Fibroblast of lung (primary cell): ENCODE results near the gene HMCN2. TPM values are rescaled to one million over a fixed set of nuclear protein-coding genes. Genes with fewer than 3 reads are reported as not detected.

ENCODE experiments used
- DNase-seq, 2 donors: peaks; one replicate each; pipeline versions ENCODE4 v3.0.0 to v3.0.0-alpha.2; 2010; ENCODE audit warnings: low read depth in 2 of 2
- H2AFZ ChIP-seq: 2 replicates; pipeline ENCODE4 v1.5.1; 2012; ENCODE audit warnings: low read length, control low read depth, inconsistent platforms
- H3K27ac ChIP-seq: 2 replicates; pipeline ENCODE4 v1.5.1; 2011; ENCODE audit warnings: low read length, control low read depth; ENCODE audit not compliant: insufficient read depth
- H3K27me3 ChIP-seq: 2 replicates; pipeline ENCODE4 v1.5.1; 2011; ENCODE audit warnings: mild to moderate bottlenecking, low read length; ENCODE audit not compliant: control insufficient read depth, insufficient read depth
- H3K36me3 ChIP-seq: 2 replicates; pipeline ENCODE4 v1.5.1; 2011; ENCODE audit warnings: low read length; ENCODE audit not compliant: control insufficient read depth, insufficient read depth
- H3K4me1 ChIP-seq: 2 replicates; pipeline ENCODE4 v1.5.1; 2011; ENCODE audit warnings: low read length; ENCODE audit not compliant: control insufficient read depth, insufficient read depth; ENCODE audit errors: extremely low read depth
- H3K4me2 ChIP-seq: 2 replicates; pipeline ENCODE4 v1.5.1; 2011; ENCODE audit warnings: low read length, control low read depth; ENCODE audit not compliant: insufficient read depth; ENCODE audit errors: extremely low read depth
- H3K4me3 ChIP-seq, 4 experiments: fragments of 200-600 bp in 1 of 4; sonication (generic) in 1 of 4; replicated peaks in 1 of 4; 2 replicates each; pipeline ENCODE4 v1.5.1; 2011 to 2016; ENCODE audit warnings: low read length in 4 of 4, low read depth in 3 of 4, mild to moderate bottlenecking in 3 of 4, control low read depth in 2 of 4, inconsistent platforms in 1 of 4, mixed read lengths in 1 of 4; ENCODE audit not compliant: insufficient read depth in 1 of 4; ENCODE audit errors: control extremely low read depth in 1 of 4
- H3K79me2 ChIP-seq: 2 replicates; pipeline ENCODE4 v1.5.1; 2012; ENCODE audit warnings: mild to moderate bottlenecking, low read length, inconsistent platforms; ENCODE audit not compliant: control insufficient read depth, insufficient read depth
- H3K9ac ChIP-seq: 2 replicates; pipeline ENCODE4 v1.5.1; 2011; ENCODE audit warnings: mild to moderate bottlenecking, low read length, control low read depth; ENCODE audit not compliant: insufficient read depth
- H3K9me3 ChIP-seq: 2 replicates; pipeline ENCODE4 v1.5.1; 2012; ENCODE audit warnings: low read depth, low read length; ENCODE audit not compliant: control insufficient read depth, insufficient read depth
- H4K20me1 ChIP-seq: 2 replicates; pipeline ENCODE4 v1.5.1; 2011; ENCODE audit warnings: low read length; ENCODE audit not compliant: control insufficient read depth, insufficient read depth; ENCODE audit errors: extremely low read depth
- EZH2 ChIP-seq: IDR thresholded peaks from 2 replicates; pipeline ENCODE4 v1.5.1; 2012; ENCODE audit warnings: low read length, control low read depth, mild to moderate bottlenecking; ENCODE audit errors: missing control alignments
- polyA plus RNA-seq, 2 donors: library from polyadenylated mRNA; depleted of rRNA in 1 of 2; stranded (reverse) in 1 of 2; unstranded in 1 of 2; fragments of >200 nt; gene quantifications; 2 replicates each; pipeline ENCODE4 v1.2.1, GENCODE V29; 2011 to 2012; ENCODE audit warnings: missing spikeins in 1 of 2
- total RNA-seq: library from RNA; depleted of rRNA; stranded (reverse); fragments of >200 nt; gene quantifications from 2 replicates; pipeline ENCODE4 v1.2.1, GENCODE V29; 2014
- TF ChIP-seq, protein P1 (sequence below), 2 donors: IDR thresholded peaks in 1 of 2; conservative IDR thresholded peaks in 1 of 2; 1 replicate in 1 of 2; 2 replicates in 1 of 2; pipeline ENCODE4 v1.5.1; 2011 to 2012; ENCODE audit warnings: low read length in 2 of 2, control low read depth in 1 of 2, inconsistent platforms in 1 of 2, low read depth in 1 of 2, mild to moderate bottlenecking in 1 of 2

The HMCN2 gene
- total and polyA plus RNA-seq, 2 donors (not counting 1 experiment from before 2014, with no cell fraction given): under 0.01 TPM; not detected in 1

DNA sequence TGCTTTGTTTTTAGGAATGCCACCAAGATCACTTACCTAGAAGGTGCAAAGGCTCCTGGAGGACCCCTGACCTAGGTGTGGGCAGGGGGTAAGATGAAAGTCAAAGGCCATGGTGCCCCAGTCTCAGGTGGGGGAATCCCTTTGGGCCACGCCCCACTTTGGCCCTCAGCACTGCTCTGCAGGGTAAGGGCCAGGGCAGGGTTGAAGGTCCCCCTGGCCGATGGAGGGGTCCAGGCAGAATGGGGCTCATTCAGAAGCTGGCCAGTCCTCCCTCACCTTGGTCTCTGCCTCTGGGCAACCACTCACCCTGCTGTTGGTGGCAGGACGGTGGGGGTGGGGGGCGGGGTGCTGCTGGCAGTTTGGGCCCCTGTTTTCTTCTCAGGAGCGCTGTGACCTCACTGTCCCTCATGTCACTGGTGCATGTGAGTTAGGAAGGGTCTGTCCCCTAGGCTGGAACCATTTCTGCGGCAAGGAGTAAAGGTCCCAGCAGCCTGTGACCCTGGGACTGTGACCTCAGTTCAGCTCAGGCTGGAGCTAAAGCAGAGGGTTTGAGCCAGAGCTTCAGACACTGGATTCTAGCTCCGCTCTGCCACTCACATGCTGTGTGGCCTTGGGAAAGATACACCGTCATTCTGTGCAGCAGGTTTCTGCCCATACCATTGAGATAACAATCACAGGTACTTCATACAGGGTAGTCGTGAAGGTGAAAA is 177.3 kb downstream of the HMCN2 start:
- Histone ChIP-seq H3K9me3 (no peaks in the 10 kb centered on the region), H3K4me2 (no peak overlapping the region), H4K20me1 (no peaks in the 10 kb centered on the region), H3K9ac (no peak overlapping the region), H3K27ac (no peak overlapping the region), H3K4me3 (no peak overlapping the region), H3K36me3 (no peaks in the 10 kb centered on the region), H3K4me1 (peaks cover 5% of the 10 kb centered on the region), H3K27me3 (peaks cover 9% of the 10 kb centered on the region), H2AFZ (no peak overlapping the region), H3K79me2 (no peaks in the 10 kb centered on the region)
- TF ChIP-seq, protein P1, sequence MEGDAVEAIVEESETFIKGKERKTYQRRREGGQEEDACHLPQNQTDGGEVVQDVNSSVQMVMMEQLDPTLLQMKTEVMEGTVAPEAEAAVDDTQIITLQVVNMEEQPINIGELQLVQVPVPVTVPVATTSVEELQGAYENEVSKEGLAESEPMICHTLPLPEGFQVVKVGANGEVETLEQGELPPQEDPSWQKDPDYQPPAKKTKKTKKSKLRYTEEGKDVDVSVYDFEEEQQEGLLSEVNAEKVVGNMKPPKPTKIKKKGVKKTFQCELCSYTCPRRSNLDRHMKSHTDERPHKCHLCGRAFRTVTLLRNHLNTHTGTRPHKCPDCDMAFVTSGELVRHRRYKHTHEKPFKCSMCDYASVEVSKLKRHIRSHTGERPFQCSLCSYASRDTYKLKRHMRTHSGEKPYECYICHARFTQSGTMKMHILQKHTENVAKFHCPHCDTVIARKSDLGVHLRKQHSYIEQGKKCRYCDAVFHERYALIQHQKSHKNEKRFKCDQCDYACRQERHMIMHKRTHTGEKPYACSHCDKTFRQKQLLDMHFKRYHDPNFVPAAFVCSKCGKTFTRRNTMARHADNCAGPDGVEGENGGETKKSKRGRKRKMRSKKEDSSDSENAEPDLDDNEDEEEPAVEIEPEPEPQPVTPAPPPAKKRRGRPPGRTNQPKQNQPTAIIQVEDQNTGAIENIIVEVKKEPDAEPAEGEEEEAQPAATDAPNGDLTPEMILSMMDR (conservative IDR thresholded peaks at IDR 0.05 in 1 of 2, IDR thresholded peaks at IDR 0.05 in 1 of 2; ENCODE audit: low read depth in 1 of 2, low read length in 2 of 2): no peak
- no peak for TF ChIP-seq EZH2
- no peak for DNase-seq

DNA sequence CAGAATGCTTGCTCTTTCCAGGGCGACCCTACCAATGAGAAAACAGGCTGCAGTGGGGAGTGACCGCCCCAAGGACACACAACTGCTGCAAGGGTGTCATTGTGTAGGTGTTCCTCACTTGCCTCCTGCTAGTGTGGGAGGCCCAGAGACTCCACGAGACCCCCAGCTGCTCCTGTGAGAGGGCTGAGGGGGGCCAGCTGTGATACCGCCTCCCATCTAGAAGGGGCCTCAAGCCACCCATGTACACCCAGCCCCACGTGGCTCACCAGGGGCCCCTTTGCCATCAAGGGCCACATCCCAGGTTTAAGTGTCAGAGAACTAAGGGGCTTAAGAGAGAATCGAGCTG is 177.9 kb downstream of the HMCN2 start:
- H3K4me2 ChIP-seq: no peak overlapping the region
- H3K9me3 ChIP-seq: no peaks in the 10 kb centered on the region
- DNase-seq: no peak
- TF ChIP-seq EZH2: no peak
- TF ChIP-seq, protein P1 (conservative IDR thresholded peaks at IDR 0.05 in 1 of 2, IDR thresholded peaks at IDR 0.05 in 1 of 2; ENCODE audit: low read depth in 1 of 2, low read length in 2 of 2): no peak
- no peak overlapping the region for H3K4me3 ChIP-seq
- H4K20me1 ChIP-seq: no peaks in the 10 kb centered on the region
- no peaks in the 10 kb centered on the region for H3K79me2 ChIP-seq
- no peak overlapping the region for H3K9ac ChIP-seq
- no peaks in the 10 kb centered on the region for H3K36me3 ChIP-seq
- peaks cover 9% of the 10 kb centered on the region for H3K27me3 ChIP-seq
- H3K27ac ChIP-seq: no peak overlapping the region
- peaks cover 5% of the 10 kb centered on the region for H3K4me1 ChIP-seq
- H2AFZ ChIP-seq: no peak overlapping the region

DNA sequence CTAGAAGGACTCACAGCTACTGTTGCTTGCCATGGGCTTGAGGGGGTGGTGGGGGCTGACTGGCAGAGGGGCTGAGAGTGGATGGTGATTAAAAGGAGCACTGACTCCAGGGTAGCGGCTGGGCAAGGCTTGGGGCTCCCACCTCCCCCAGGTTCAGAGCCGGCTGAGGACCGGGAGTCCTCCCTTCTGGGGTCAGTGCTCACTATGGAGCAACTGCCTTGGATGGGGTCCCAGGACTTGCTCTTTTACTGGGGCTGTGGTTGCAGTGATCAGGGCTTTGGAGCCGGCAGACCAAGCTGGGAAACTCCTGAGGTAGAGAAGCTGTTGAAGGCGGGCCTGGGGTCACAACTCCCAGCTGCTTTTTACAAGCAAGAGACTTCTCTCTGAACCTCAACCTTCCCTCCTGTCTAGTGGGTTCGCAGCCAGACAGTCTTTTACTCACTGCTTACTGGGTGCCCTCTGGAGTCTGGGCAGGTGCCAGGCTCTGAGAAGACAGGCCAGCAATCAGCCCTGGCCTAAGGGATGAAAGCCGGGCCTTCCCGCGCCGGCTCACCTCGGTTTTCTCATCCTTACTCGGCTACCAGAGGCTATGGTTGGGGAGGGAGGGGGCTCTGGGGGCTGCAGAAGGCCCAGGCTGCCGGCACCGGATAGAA is 178.4 kb downstream of the HMCN2 start:
- Histone ChIP-seq H3K79me2 (no peaks in the 10 kb centered on the region), H3K27ac (no peak overlapping the region), H4K20me1 (no peaks in the 10 kb centered on the region), H2AFZ (no peak overlapping the region), H3K36me3 (no peaks in the 10 kb centered on the region), H3K27me3 (peaks cover 9% of the 10 kb centered on the region), H3K4me3 (peak overlapping the region in 1 of 4 experiments; percentile 67), H3K4me1 (peaks cover 5% of the 10 kb centered on the region), H3K4me2 (peak overlapping the region; percentile 59), H3K9me3 (no peaks in the 10 kb centered on the region), H3K9ac (no peak overlapping the region)
- TF ChIP-seq EZH2: no peak
- TF ChIP-seq, protein P1 (conservative IDR thresholded peaks at IDR 0.05 in 1 of 2, IDR thresholded peaks at IDR 0.05 in 1 of 2; ENCODE audit: low read depth in 1 of 2, low read length in 2 of 2): no peak
- peak in 1 of 2 donors; percentile 20 for DNase-seq
